HUDEP-2 (cell line): Measurements from ENCODE around the gene FRMD8.
A peak's percentile ranks its signal among the peaks of the same experiment; 100 is the strongest.

Experiments
- DNase-seq, 76 experiments: peaks; one replicate each; lab custom pipeline; 2025; ENCODE audit not compliant: unreplicated experiment in 76 of 76; lab: John Stamatoyannopoulos, UW

FRMD8 gene

GRCh38 chr11:65422633-65423515 is 36.4 kb downstream of the FRMD8 start, which contains the start of gene NEAT1:
TSS of gene NEAT1 (plus strand) at chr11:65422798.
- DNase-seq: peak in 75 of 76 experiments; percentile 32 to 97 (median 86)

- peak in 23 of 76 experiments; percentile 4 to 66 (median 40) for DNase-seq
These were observed 37.2 kb downstream of the FRMD8 start for GRCh38 chr11:65423516-65424204.

- DNase-seq: peak in 41 of 76 experiments; percentile 16 to 72 (median 47)
These were observed 38.0 kb downstream of the FRMD8 start for GRCh38 chr11:65424205-65425104.

- DNase-seq: peak in 66 of 76 experiments; percentile 29 to 86 (median 63)
These were observed 38.9 kb downstream of the FRMD8 start for GRCh38 chr11:65425105-65425970.

GRCh38 chr11:65425971-65426838 is 39.8 kb downstream of the FRMD8 start:
- DNase-seq: peak in 25 of 76 experiments; percentile 13 to 68 (median 45)

GRCh38 chr11:65426839-65427690 is 40.6 kb downstream of the FRMD8 start:
- DNase-seq: peak in 61 of 76 experiments; percentile 27 to 85 (median 57)

- peak in 31 of 76 experiments; percentile 8 to 71 (median 42) for DNase-seq
These were observed 41.5 kb downstream of the FRMD8 start for GRCh38 chr11:65427691-65428577.

GRCh38 chr11:65428578-65429067 is 42.2 kb downstream of the FRMD8 start:
- peak in 1 of 76 experiments; percentile 58 for DNase-seq

- peak in 8 of 76 experiments; percentile 10 to 44 (median 24) for DNase-seq
These were observed 42.7 kb downstream of the FRMD8 start for GRCh38 chr11:65429068-65429681.

GRCh38 chr11:65429724-65430405 is 43.4 kb downstream of the FRMD8 start:
- peak in 35 of 76 experiments; percentile 10 to 70 (median 35) for DNase-seq

GRCh38 chr11:65430406-65431217 is 44.2 kb downstream of the FRMD8 start:
- DNase-seq: no peak

GRCh38 chr11:65431451-65432099 is 45.1 kb downstream of the FRMD8 start:
- no peak for DNase-seq

- DNase-seq: no peak
These were observed 45.7 kb downstream of the FRMD8 start for GRCh38 chr11:65432100-65432650.
